Measurements from ENCODE around the gene MCTP2.

The MCTP2 gene

DNA sequence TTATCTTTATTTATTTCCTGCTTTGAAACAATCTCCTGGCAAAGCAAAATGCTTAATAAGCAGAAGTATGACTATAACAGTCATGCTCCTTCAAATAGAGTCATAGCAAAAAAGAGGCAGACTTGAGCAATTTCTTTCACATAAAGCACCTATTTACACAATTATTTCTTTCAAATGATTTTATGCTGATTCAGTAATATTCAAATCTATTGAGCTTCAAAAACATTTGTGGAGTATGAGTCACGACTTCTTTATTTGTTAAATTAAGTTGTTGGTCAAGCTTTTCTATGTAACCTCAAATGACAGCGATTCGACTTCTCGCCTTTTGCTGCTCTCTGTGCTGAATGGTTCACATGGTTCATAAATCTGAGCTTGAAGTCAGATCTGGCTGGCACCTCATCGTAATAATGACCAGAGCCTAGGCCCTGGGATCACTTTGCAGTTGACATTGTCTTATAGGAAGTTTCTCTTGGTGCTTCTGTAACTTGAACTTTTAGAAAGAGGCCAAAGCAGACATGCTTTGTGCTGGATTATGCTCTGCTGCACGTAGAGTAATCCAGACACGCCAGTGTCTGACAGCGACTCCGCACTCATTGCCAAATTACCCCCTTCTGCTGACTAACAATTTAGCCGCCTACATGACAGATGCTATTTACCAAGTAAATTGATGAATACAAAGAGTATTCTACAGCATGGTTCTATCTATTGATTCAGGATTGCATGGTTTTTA, 139.0 kb downstream of the MCTP2 start:
- Histone ChIP-seq H4K20me1 (ENCODE audit: low read depth, low read length) (no peaks in the 10 kb centered on the region), H2AFZ (ENCODE audit: low read depth, low read length, severe bottlenecking) (no peak overlapping the region), H3K9me2 (replicated peaks; ENCODE audit: insufficient read depth, low read length) (no peaks in the 10 kb centered on the region), H3F3A (ENCODE audit: insufficient read depth) (0 out of 2 replicates have a peak, but pooled peaks cover 5% of the 10 kb centered on the region), H3K36me3 (ENCODE audit: low read length) (peaks cover 61% of the 10 kb centered on the region), H3K9ac (ENCODE audit: low read length) (no peak overlapping the region), H3K9me3 (ENCODE audit: insufficient read depth, low read length) (no peaks in the 10 kb centered on the region), H3K27ac (ENCODE audit: low read depth, low read length) (no peak overlapping the region), H3K4me2 (ENCODE audit: low read depth, low read length, poor library complexity, severe bottlenecking) (no peak overlapping the region), H3K79me2 (ENCODE audit: insufficient read depth, low read length) (no peaks in the 10 kb centered on the region), H3K4me3 (ENCODE audit: insufficient read depth, low read length, poor library complexity, severe bottlenecking) (no peak overlapping the region), H3K27me3 (ENCODE audit: low read length) (no peaks in the 10 kb centered on the region)
- TF ChIP-seq EZH2phosphoT487 (conservative IDR thresholded peaks at IDR 0.05; ENCODE audit: low read length) (no peak), CTCF (IDR thresholded peaks at IDR 0.05; ENCODE audit: insufficient read depth, low read length, poor library complexity, severe bottlenecking) (no peak)

- Histone ChIP-seq H2AFZ (ENCODE audit: low read depth, low read length, severe bottlenecking) (no peak overlapping the region), H3K9me2 (replicated peaks; ENCODE audit: insufficient read depth, low read length) (no peaks in the 10 kb centered on the region), H3K9ac (ENCODE audit: low read length) (no peak overlapping the region), H4K20me1 (ENCODE audit: low read depth, low read length) (no peaks in the 10 kb centered on the region), H3K27ac (ENCODE audit: low read depth, low read length) (no peak overlapping the region), H3F3A (ENCODE audit: insufficient read depth) (0 out of 2 replicates have a peak, but pooled peaks cover 5% of the 10 kb centered on the region), H3K9me3 (ENCODE audit: insufficient read depth, low read length) (no peaks in the 10 kb centered on the region), H3K36me3 (ENCODE audit: low read length) (peaks cover 58% of the 10 kb centered on the region), H3K79me2 (ENCODE audit: insufficient read depth, low read length) (no peaks in the 10 kb centered on the region), H3K4me3 (ENCODE audit: insufficient read depth, low read length, poor library complexity, severe bottlenecking) (no peak overlapping the region), H3K4me2 (ENCODE audit: low read depth, low read length, poor library complexity, severe bottlenecking) (no peak overlapping the region), H3K27me3 (ENCODE audit: low read length) (no peaks in the 10 kb centered on the region)
- TF ChIP-seq CTCF (IDR thresholded peaks at IDR 0.05; ENCODE audit: insufficient read depth, low read length, poor library complexity, severe bottlenecking) = no peak
- TF ChIP-seq EZH2phosphoT487 (conservative IDR thresholded peaks at IDR 0.05; ENCODE audit: low read length) = no peak
Observed at GRCh38 chr15:94370936-94371285, 139.6 kb downstream of the MCTP2 start.

DNA sequence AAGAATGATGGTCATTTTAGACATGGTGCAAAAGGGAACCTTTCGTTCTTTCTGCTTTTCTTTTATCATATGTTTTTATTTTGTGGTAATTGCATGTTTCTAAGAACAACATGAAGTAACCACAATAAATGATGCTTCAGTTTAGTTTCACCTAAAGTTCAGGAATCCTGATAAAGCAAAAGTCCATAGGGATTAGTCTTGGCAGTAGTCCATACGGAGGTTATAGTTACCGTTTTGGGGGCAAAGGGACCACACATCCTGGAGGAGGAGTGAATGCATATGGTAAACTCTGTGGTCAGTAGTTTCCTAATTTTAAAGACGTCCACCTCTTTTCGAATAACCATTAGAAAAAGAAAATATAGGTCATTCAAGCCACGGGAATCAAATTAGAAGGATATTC, 141.5 kb downstream of the MCTP2 start:
- Histone ChIP-seq H3K9me2 (replicated peaks; ENCODE audit: insufficient read depth, low read length) (no peaks in the 10 kb centered on the region), H4K20me1 (ENCODE audit: low read depth, low read length) (no peaks in the 10 kb centered on the region), H3K79me2 (ENCODE audit: insufficient read depth, low read length) (no peaks in the 10 kb centered on the region), H3K9ac (ENCODE audit: low read length) (no peak overlapping the region), H3F3A (ENCODE audit: insufficient read depth) (0 out of 2 replicates have a peak, but pooled peaks cover 5% of the 10 kb centered on the region), H3K4me3 (ENCODE audit: insufficient read depth, low read length, poor library complexity, severe bottlenecking) (no peak overlapping the region), H2AFZ (ENCODE audit: low read depth, low read length, severe bottlenecking) (no peak overlapping the region), H3K27ac (ENCODE audit: low read depth, low read length) (no peak overlapping the region), H3K9me3 (ENCODE audit: insufficient read depth, low read length) (no peaks in the 10 kb centered on the region), H3K4me2 (ENCODE audit: low read depth, low read length, poor library complexity, severe bottlenecking) (no peak overlapping the region), H3K27me3 (ENCODE audit: low read length) (no peaks in the 10 kb centered on the region), H3K36me3 (ENCODE audit: low read length) (peaks cover 65% of the 10 kb centered on the region)
- TF ChIP-seq EZH2phosphoT487 (conservative IDR thresholded peaks at IDR 0.05; ENCODE audit: low read length) (no peak), CTCF (IDR thresholded peaks at IDR 0.05; ENCODE audit: insufficient read depth, low read length, poor library complexity, severe bottlenecking) (no peak)
